IMR-90 (cell line): ENCODE results near the gene TMLHE. TPM values are rescaled to one million over a fixed set of nuclear protein-coding genes. Genes with fewer than 3 reads are reported as not detected.

Source experiments
- ATAC-seq: fragments of 200-7000 bp; cut with Tn5 transposase; 2 replicates; pipeline ENCODE4 v1.9.1; 2020; ENCODE audit warnings: low read depth, mild to moderate bottlenecking, moderate library complexity
- BruUV-seq: library from RNA; stranded (reverse); fragments of 400-500 nt; replicated peaks from 2 replicates; lab custom pipeline; 2021; lab: Mats Ljungman, UMichigan
- CTCF ChIA-PET: fragments of 300-600 bp; formaldehyde crosslinking; extraction: SDS; loops from one replicate; lab custom pipeline; 2021; ENCODE audit warnings: antibody characterized with exemption; lab: Yijun Ruan, JAX
- POLR2A ChIA-PET: fragments of 300-600 bp; sonication (Branson Sonifier 250); formaldehyde crosslinking; loops from one replicate; lab custom pipeline; 2022; ENCODE audit warnings: antibody characterized with exemption; ENCODE audit not compliant: unreplicated experiment; lab: Charles Lee
- DNase-seq: peaks from one replicate; pipeline ENCODE4 v3.0.0; 2013
- H2AFZ ChIP-seq: replicated peaks from 2 replicates; pipeline ENCODE3; 2013; ENCODE audit warnings: low read length, mild to moderate bottlenecking; ENCODE audit not compliant: poor library complexity
- H2AK5ac ChIP-seq: 2 replicates; pipeline ENCODE4 v1.6.1; 2013; ENCODE audit warnings: low read depth, low read length, inconsistent platforms
- H2AK9ac ChIP-seq: replicated peaks from 2 replicates; pipeline ENCODE3; 2013; ENCODE audit warnings: mild to moderate bottlenecking, low read depth, low read length, moderate library complexity; ENCODE audit not compliant: poor library complexity
- H2BK120ac ChIP-seq: 2 replicates; pipeline ENCODE4 v1.6.1; 2013; ENCODE audit warnings: low read depth, low read length, inconsistent platforms
- H2BK15ac ChIP-seq: 3 replicates; pipeline ENCODE4 v1.6.1; 2013; ENCODE audit warnings: low read depth, low read length, inconsistent platforms
- H2BK20ac ChIP-seq: 2 replicates; pipeline ENCODE4 v1.6.1; 2013; ENCODE audit warnings: low read depth, mild to moderate bottlenecking, inconsistent platforms, low read length, moderate library complexity
- H2BK5ac ChIP-seq: 2 replicates; pipeline ENCODE4 v1.6.1; 2013; ENCODE audit warnings: mild to moderate bottlenecking, low read depth, low read length, inconsistent platforms; ENCODE audit not compliant: poor library complexity, severe bottlenecking
- H3K14ac ChIP-seq: replicated peaks from 2 replicates; pipeline ENCODE4 v1.6.1; 2013; ENCODE audit warnings: low read depth, low read length, inconsistent platforms
- H3K18ac ChIP-seq: 2 replicates; pipeline ENCODE4 v1.6.1; 2013; ENCODE audit warnings: low read depth, low read length, control low read depth
- H3K23ac ChIP-seq: 2 replicates; pipeline ENCODE4 v1.6.1; 2013; ENCODE audit warnings: low read depth, low read length, inconsistent platforms
- H3K27ac ChIP-seq: 2 replicates; pipeline ENCODE4 v1.5.1; 2013; ENCODE audit warnings: mild to moderate bottlenecking, control low read depth, low read length; ENCODE audit not compliant: insufficient read depth
- H3K27me3 ChIP-seq: 2 replicates; pipeline ENCODE4 v1.6.1; 2013; ENCODE audit warnings: low read length; ENCODE audit not compliant: control insufficient read depth, insufficient read depth
- H3K36me3 ChIP-seq: 2 replicates; pipeline ENCODE4 v1.6.1; 2013; ENCODE audit warnings: low read length, mixed read lengths; ENCODE audit not compliant: control insufficient read depth, insufficient read depth
- H3K4ac ChIP-seq: 2 replicates; pipeline ENCODE4 v1.6.1; 2013; ENCODE audit warnings: low read depth, low read length, inconsistent platforms
- H3K4me1 ChIP-seq: 2 replicates; pipeline ENCODE4 v1.6.1; 2013; ENCODE audit warnings: low read length, mixed read lengths; ENCODE audit not compliant: control insufficient read depth, insufficient read depth
- H3K4me2 ChIP-seq: 2 replicates; pipeline ENCODE4 v1.6.1; 2013; ENCODE audit warnings: low read depth, mild to moderate bottlenecking, control low read depth, low read length, moderate library complexity
- H3K4me3 ChIP-seq: 2 replicates; pipeline ENCODE4 v1.5.1; 2013; ENCODE audit warnings: low read depth, mild to moderate bottlenecking, control low read depth, low read length, moderate library complexity; ENCODE audit not compliant: insufficient read depth
- H3K56ac ChIP-seq: 2 replicates; pipeline ENCODE4 v1.6.1; 2013; ENCODE audit warnings: low read length, inconsistent platforms; ENCODE audit not compliant: insufficient read depth; ENCODE audit errors: extremely low read depth
- H3K79me1 ChIP-seq, 2 experiments: 2 replicates each; pipeline ENCODE4 v1.6.1; 2013; ENCODE audit warnings: low read length in 2 of 2, inconsistent platforms in 1 of 2, low read depth in 1 of 2
- H3K9ac ChIP-seq: 2 replicates; pipeline ENCODE4 v1.6.1; 2013; ENCODE audit warnings: low read depth, low read length, control low read depth
- H3K9me1 ChIP-seq: 2 replicates; pipeline ENCODE4 v1.6.1; 2013; ENCODE audit warnings: low read length, inconsistent platforms; ENCODE audit not compliant: insufficient read depth
- H3K9me3 ChIP-seq: 2 replicates; pipeline ENCODE4 v1.6.1; 2013; ENCODE audit warnings: low read length; ENCODE audit not compliant: control insufficient read depth, insufficient read depth
- H4K20me1 ChIP-seq: 2 replicates; pipeline ENCODE4 v1.6.1; 2013; ENCODE audit warnings: low read length, inconsistent platforms; ENCODE audit not compliant: insufficient read depth
- H4K5ac ChIP-seq: 2 replicates; pipeline ENCODE4 v1.6.1; 2013; ENCODE audit warnings: mild to moderate bottlenecking, low read depth, low read length, control low read depth
- H4K8ac ChIP-seq, 2 experiments: 2 replicates each; pipeline ENCODE4 v1.6.1; 2013; ENCODE audit warnings: low read depth in 2 of 2, low read length in 2 of 2, control low read depth in 1 of 2, inconsistent platforms in 1 of 2
- H4K91ac ChIP-seq: 2 replicates; pipeline ENCODE4 v1.6.1; 2013; ENCODE audit warnings: low read depth, low read length, inconsistent platforms; ENCODE audit not compliant: insufficient read depth
- BHLHE40 ChIP-seq: fragments of 150-350 bp; IDR thresholded peaks from 2 replicates; pipeline ENCODE4 v1.6.1; 2016; ENCODE audit warnings: mild to moderate bottlenecking, low read depth, low read length
- CEBPB ChIP-seq: IDR thresholded peaks from 2 replicates; pipeline ENCODE4 v1.6.1; 2012; ENCODE audit warnings: low read depth, low read length, improper control_type of control experiment
- CHD1 ChIP-seq: IDR thresholded peaks from 2 replicates; pipeline ENCODE4 v1.6.1; 2012; ENCODE audit warnings: low read depth, low read length, improper control_type of control experiment
- FOS ChIP-seq: fragments of 150-350 bp; IDR thresholded peaks from 2 replicates; pipeline ENCODE4 v1.6.1; 2016; ENCODE audit warnings: low read depth, low read length
- MAFK ChIP-seq: IDR thresholded peaks from 2 replicates; pipeline ENCODE4 v1.6.1; 2012; ENCODE audit warnings: low read depth, low read length, improper control_type of control experiment
- MAZ ChIP-seq: IDR thresholded peaks from 2 replicates; pipeline ENCODE4 v1.6.1; 2012; ENCODE audit warnings: low read depth, mild to moderate bottlenecking, low read length, improper control_type of control experiment, moderate library complexity, borderline replicate concordance
- MXI1 ChIP-seq: IDR thresholded peaks from 2 replicates; pipeline ENCODE4 v1.6.1; 2012; ENCODE audit warnings: low read depth, mild to moderate bottlenecking, low read length, moderate library complexity, borderline replicate concordance
- NFE2L2 ChIP-seq: fragments of 150-350 bp; IDR thresholded peaks from 2 replicates; pipeline ENCODE4 v1.6.1; 2016; ENCODE audit warnings: low read depth, mild to moderate bottlenecking, low read length
- POLR2A ChIP-seq: IDR thresholded peaks from 2 replicates; pipeline ENCODE4 v1.6.1; 2012; ENCODE audit warnings: mild to moderate bottlenecking, low read depth, low read length
- RAD21 ChIP-seq: IDR thresholded peaks from 2 replicates; pipeline ENCODE4 v1.6.1; 2012; ENCODE audit warnings: low read length, improper control_type of control experiment
- RCOR1 ChIP-seq: IDR thresholded peaks from 2 replicates; pipeline ENCODE4 v1.6.1; 2012; ENCODE audit warnings: mild to moderate bottlenecking, low read length, improper control_type of control experiment; ENCODE audit not compliant: insufficient replicate concordance
- RFX5 ChIP-seq: IDR thresholded peaks from 2 replicates; pipeline ENCODE4 v1.8.0; 2012; ENCODE audit warnings: low read depth, mild to moderate bottlenecking, low read length, moderate library complexity
- SMC3 ChIP-seq: fragments of 150-350 bp; IDR thresholded peaks from 2 replicates; pipeline ENCODE4 v1.6.1; 2016; ENCODE audit warnings: low read depth, mild to moderate bottlenecking, antibody characterized with exemption, low read length, moderate library complexity
- dilution Hi-C: fragments of 300-500 bp; cut with HindIII; formaldehyde crosslinking; loops from one replicate; pipeline ENCODE4 v1.14.3; 2018; ENCODE audit warnings: low sequenced_read_pairs; ENCODE audit not compliant: unreplicated experiment
- in situ Hi-C: fragments of 300-500 bp; cut with MboI; formaldehyde crosslinking; loops from 3 replicates; pipeline ENCODE4 v1.14.3; 2019; ENCODE audit warnings: low sequenced_read_pairs, inconsistent platforms, mixed read lengths
- intact Hi-C: fragments of 100-400 bp; cut with micrococcal nuclease; formaldehyde crosslinking; loops from 2 replicates; pipeline ENCODE4 v1.10.0; 2022
- polyA plus RNA-seq, 3 experiments: library from polyadenylated mRNA; depleted of rRNA; stranded (reverse); fragments of >200 nt; gene quantifications; 2 replicates each; pipeline ENCODE4 v1.2.3, GENCODE V29; 2012; ENCODE audit warnings: low replicate concordance in 1 of 3
- total RNA-seq: library from RNA; depleted of rRNA; stranded (reverse); fragments of >200 nt; gene quantifications from 2 replicates; pipeline ENCODE4 v1.2.3, GENCODE V29; 2012
- TF ChIP-seq, protein P1 (sequence below): fragments of 150-350 bp; IDR thresholded peaks from 2 replicates; pipeline ENCODE4 v1.6.1; 2017; ENCODE audit warnings: mild to moderate bottlenecking, antibody characterized with exemption, low read length, low read depth
- TF ChIP-seq, protein P2 (sequence below): conservative IDR thresholded peaks from 2 replicates; pipeline ENCODE4 v1.5.1; 2012; ENCODE audit warnings: mild to moderate bottlenecking, low read depth, low read length, improper control_type of control experiment
- TF ChIP-seq, protein P3 (sequence below): fragments of 150-350 bp; IDR thresholded peaks from 2 replicates; pipeline ENCODE4 v1.6.1; 2016; ENCODE audit warnings: low read depth, mild to moderate bottlenecking, low read length, moderate library complexity, borderline replicate concordance

The TMLHE gene
- total and polyA plus RNA-seq, 2 of the 4 experiments (the other 2 are of a cell fraction) = 10.9 to 20.4 TPM

DNA sequence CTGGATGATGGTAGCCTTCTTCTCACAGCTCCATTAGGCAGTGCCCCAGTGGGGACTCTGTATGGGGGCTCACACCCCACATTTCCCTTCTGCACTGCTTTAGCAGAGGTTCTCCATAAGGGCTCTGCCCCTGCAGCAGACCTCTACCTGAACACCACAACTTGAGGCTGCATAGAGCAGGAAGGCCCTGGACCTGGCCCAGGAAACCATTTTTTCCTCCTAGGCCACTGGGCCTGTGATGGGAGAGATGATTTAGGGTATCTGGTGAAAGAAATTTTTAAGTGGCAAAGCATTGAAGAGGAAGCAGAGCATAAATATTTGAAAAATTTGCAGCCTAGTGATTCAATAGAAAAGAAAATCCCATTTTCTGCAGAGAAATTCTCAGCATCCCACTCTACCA is 171.7 kb downstream of the TMLHE start:
- Histone ChIP-seq H3K4ac (no peak overlapping the region), H3K56ac (no peak overlapping the region), H4K91ac (no peak overlapping the region), H2AK5ac (no peak overlapping the region), H3K23ac (no peak overlapping the region), H3K79me1 (no peaks in the 10 kb centered on the region), H2BK20ac (no peak overlapping the region), H4K8ac (no peak overlapping the region), H3K14ac (no peak overlapping the region), H3K9me3 (peaks cover 16% of the 10 kb centered on the region; the same call in 1 of the 2 replicates), H3K4me3 (no peak overlapping the region), H3K4me2 (no peak overlapping the region), H3K9ac (no peak overlapping the region), H3K27me3 (no peaks in the 10 kb centered on the region), H4K20me1 (no peaks in the 10 kb centered on the region), H4K5ac (no peak overlapping the region), H3K27ac (no peak overlapping the region), H3K9me1 (no peaks in the 10 kb centered on the region), H2BK5ac (no peak overlapping the region), H2BK120ac (no peak overlapping the region), H2BK15ac (no peak overlapping the region), H3K36me3 (no peaks in the 10 kb centered on the region), H3K4me1 (no peaks in the 10 kb centered on the region), H2AK9ac (no peak overlapping the region), H2AFZ (no peak overlapping the region), H3K18ac (no peak overlapping the region)
- ATAC-seq (no peak), DNase-seq (no peak)
- in situ Hi-C loops (no loop called here), dilution Hi-C loops (no loop called here), intact Hi-C loops (no loop called here)
- TF ChIP-seq, protein P1, sequence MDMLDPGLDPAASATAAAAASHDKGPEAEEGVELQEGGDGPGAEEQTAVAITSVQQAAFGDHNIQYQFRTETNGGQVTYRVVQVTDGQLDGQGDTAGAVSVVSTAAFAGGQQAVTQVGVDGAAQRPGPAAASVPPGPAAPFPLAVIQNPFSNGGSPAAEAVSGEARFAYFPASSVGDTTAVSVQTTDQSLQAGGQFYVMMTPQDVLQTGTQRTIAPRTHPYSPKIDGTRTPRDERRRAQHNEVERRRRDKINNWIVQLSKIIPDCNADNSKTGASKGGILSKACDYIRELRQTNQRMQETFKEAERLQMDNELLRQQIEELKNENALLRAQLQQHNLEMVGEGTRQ = no peak
- TF ChIP-seq RCOR1 (no peak), MAFK (no peak), MAZ (no peak), SMC3 (no peak), BHLHE40 (no peak), FOS (no peak), RAD21 (no peak), NFE2L2 (no peak), MXI1 (no peak), CHD1 (no peak), CEBPB (no peak), POLR2A (no peak), RFX5 (no peak)
- TF ChIP-seq, protein P2, sequence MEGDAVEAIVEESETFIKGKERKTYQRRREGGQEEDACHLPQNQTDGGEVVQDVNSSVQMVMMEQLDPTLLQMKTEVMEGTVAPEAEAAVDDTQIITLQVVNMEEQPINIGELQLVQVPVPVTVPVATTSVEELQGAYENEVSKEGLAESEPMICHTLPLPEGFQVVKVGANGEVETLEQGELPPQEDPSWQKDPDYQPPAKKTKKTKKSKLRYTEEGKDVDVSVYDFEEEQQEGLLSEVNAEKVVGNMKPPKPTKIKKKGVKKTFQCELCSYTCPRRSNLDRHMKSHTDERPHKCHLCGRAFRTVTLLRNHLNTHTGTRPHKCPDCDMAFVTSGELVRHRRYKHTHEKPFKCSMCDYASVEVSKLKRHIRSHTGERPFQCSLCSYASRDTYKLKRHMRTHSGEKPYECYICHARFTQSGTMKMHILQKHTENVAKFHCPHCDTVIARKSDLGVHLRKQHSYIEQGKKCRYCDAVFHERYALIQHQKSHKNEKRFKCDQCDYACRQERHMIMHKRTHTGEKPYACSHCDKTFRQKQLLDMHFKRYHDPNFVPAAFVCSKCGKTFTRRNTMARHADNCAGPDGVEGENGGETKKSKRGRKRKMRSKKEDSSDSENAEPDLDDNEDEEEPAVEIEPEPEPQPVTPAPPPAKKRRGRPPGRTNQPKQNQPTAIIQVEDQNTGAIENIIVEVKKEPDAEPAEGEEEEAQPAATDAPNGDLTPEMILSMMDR = no peak
- TF ChIP-seq, protein P3, sequence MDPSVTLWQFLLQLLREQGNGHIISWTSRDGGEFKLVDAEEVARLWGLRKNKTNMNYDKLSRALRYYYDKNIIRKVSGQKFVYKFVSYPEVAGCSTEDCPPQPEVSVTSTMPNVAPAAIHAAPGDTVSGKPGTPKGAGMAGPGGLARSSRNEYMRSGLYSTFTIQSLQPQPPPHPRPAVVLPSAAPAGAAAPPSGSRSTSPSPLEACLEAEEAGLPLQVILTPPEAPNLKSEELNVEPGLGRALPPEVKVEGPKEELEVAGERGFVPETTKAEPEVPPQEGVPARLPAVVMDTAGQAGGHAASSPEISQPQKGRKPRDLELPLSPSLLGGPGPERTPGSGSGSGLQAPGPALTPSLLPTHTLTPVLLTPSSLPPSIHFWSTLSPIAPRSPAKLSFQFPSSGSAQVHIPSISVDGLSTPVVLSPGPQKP = no peak
- ChIA-PET POLR2A (no interaction called here), CTCF (no interaction called here)
- BruUV-seq = no TSS peak
